GM10248 (cell line): ENCODE results near the gene TOLLIP.

ENCODE experiments used
- CTCF ChIA-PET: fragments of 300-600 bp; sonication (Branson Sonifier 250); formaldehyde crosslinking; extraction: SDS; loops from one replicate; lab custom pipeline; 2021; ENCODE audit warnings: antibody characterized with exemption; lab: Yijun Ruan, JAX
- POLR2A ChIA-PET: fragments of 350-650 bp; sonication (Branson Sonifier 250); formaldehyde crosslinking; extraction: SDS; loops from one replicate; lab custom pipeline; 2020; ENCODE audit warnings: antibody characterized with exemption; lab: Yijun Ruan, JAX
- DNase-seq: peaks from one replicate; pipeline ENCODE4 v3.0.0; 2012; ENCODE audit errors: extremely low spot score
- TF ChIP-seq, protein P1 (sequence below): IDR thresholded peaks from 2 replicates; pipeline ENCODE4 v1.5.1; 2012; ENCODE audit warnings: mild to moderate bottlenecking, low read depth; ENCODE audit errors: extremely low read depth, missing control alignments, control extremely low read depth

TOLLIP gene

DNA sequence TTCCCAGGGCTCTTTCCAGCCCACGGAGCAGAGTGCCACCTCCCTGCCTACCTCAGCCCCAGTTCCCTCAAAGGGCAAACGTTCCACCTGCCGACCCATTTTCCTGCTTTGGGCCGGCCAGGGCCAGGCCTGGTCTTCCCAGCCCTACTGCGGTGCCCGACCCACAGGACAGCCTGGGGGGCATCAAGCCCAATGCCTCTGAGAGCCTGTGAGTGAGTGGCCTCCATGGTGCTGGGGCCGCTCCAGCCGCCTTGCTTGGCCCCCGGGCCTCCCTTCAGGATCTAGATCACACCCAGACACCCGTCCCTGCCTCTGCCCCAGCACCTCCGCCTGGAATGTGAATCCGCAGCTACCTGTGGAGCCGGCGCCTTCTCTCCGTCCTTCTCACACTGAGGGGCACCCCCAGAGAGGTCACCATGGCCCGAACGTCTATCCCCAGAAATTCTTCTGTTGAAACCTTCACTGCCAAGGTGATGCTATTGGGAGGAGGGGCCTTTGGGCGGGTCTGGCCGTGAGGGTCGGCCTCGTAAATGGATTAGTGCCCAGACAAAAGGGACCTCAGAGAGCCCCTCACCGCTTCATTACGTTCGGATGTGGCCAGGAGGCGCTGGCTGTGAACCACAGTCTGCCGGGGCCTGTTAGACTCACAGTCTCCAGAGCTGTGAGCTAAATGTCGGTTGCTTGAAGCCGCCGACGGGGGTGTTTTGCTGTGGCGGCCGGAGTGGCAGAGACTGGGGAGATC, 44.1 kb upstream of the TOLLIP start:
- no peak for DNase-seq
- POLR2A ChIA-PET = no interaction called here
- CTCF ChIA-PET = no interaction called here
- TF ChIP-seq, protein P1, sequence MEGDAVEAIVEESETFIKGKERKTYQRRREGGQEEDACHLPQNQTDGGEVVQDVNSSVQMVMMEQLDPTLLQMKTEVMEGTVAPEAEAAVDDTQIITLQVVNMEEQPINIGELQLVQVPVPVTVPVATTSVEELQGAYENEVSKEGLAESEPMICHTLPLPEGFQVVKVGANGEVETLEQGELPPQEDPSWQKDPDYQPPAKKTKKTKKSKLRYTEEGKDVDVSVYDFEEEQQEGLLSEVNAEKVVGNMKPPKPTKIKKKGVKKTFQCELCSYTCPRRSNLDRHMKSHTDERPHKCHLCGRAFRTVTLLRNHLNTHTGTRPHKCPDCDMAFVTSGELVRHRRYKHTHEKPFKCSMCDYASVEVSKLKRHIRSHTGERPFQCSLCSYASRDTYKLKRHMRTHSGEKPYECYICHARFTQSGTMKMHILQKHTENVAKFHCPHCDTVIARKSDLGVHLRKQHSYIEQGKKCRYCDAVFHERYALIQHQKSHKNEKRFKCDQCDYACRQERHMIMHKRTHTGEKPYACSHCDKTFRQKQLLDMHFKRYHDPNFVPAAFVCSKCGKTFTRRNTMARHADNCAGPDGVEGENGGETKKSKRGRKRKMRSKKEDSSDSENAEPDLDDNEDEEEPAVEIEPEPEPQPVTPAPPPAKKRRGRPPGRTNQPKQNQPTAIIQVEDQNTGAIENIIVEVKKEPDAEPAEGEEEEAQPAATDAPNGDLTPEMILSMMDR = no peak

DNA sequence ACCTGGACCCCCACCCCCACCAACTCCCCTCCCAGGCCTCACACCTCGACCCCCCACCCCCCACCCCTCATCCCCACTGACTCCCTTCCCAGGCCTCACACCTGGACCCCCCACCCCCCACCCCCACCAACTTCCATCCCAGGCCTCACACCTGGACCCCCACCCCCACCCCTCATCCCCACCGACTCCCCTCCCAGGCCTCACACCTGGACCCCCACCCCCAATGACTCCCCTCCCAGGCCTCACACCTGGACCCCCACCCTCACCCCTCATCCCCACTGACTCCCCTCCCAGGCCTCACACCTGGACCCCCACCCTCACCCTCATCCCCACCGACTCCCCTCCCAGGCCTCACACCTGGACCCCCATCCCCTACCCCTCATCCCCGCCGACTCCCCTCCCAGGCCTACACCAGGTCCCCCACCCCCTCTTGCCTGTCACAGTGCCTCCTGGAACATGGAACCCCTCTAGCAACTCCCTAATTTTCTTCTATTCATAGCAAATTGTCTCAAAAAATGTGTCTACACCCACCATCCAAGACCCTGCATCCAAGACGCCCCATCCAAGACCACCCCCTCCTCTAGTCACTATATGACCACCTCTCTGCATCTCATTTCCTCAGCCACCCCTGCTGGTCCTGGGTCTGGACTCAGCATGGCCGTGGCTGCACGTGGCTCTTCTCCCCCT, 43.4 kb upstream of the TOLLIP start:
- TF ChIP-seq, protein P1 = no peak
- CTCF ChIA-PET = no interaction called here
- DNase-seq = no peak
- POLR2A ChIA-PET = no interaction called here

DNA sequence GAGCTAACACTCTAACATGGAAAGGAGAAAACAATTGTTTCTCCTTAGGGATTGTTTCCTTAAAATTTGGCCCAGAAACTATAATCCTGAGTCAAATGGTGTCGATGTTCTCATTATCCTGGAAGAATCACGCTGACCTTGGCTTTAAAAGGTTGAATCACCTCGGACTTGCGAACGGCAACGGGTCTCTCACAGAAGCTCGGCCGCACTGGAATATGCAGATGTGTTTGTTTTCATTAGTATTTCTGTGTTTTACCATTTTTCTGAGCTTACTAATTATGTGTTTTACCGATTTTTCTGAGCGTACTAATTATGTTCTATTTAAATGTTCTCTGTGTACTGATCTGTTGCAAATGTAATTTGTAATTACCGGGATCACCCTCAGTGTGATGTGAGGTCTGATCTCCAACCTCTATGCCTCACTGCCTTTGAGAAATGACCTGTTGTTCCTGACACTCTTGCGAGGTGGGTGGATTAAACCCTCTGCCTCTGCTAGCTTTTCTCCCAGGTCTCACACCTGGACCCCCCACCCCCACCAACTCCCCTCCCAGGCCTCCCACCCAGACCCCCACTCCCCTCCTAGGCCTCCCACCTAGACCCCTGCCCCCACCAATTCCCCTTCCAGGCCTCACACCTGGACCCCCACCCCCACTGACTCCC, 42.0 kb upstream of the TOLLIP start:
- DNase-seq = no peak
- POLR2A ChIA-PET = no interaction called here
- CTCF ChIA-PET = interaction anchor here (1.0 to 1.2 kb wide), 2 partner anchors 29 to 31 kb away, joined by 3 read pairs; no protein-coding TSS in a partner anchor
- TF ChIP-seq, protein P1 = no peak

DNA sequence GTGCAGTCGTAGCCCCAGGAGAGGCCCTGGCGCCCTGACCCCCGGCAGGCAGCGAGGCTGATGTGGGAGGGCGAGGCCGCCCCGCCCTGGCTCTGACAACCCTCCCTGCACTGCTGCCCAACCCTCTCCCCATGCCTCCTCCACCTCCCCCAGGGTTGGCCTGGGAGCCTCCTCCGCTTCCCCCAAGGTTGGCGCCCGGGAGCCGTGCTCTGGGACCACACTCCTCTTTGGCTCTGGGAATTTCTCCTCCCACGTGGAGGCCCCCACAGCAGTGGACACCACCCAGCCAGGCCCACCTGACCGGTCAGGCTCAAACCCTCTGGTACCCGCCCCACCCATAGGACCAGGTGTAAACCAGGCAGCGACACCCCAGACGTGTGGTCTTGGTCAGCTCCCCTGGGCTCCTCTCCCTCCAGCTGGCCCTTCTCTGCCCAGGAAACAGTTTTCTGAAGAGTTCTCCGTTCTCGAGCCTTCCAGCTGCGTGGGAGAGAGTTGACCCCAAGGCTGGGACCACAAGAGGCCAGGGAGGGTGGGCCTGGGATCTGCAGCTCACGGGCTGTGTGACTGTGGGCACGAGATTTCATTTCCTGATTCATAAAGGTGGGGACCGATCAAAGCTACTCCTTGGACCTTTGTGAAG, 40.8 kb upstream of the TOLLIP start:
- TF ChIP-seq, protein P1 = no peak
- CTCF ChIA-PET = interaction anchor here (1.0 to 1.2 kb wide), 2 partner anchors 27 to 32 kb away, joined by 3 read pairs; no protein-coding TSS in a partner anchor
- POLR2A ChIA-PET = no interaction called here
- DNase-seq = no peak

DNA sequence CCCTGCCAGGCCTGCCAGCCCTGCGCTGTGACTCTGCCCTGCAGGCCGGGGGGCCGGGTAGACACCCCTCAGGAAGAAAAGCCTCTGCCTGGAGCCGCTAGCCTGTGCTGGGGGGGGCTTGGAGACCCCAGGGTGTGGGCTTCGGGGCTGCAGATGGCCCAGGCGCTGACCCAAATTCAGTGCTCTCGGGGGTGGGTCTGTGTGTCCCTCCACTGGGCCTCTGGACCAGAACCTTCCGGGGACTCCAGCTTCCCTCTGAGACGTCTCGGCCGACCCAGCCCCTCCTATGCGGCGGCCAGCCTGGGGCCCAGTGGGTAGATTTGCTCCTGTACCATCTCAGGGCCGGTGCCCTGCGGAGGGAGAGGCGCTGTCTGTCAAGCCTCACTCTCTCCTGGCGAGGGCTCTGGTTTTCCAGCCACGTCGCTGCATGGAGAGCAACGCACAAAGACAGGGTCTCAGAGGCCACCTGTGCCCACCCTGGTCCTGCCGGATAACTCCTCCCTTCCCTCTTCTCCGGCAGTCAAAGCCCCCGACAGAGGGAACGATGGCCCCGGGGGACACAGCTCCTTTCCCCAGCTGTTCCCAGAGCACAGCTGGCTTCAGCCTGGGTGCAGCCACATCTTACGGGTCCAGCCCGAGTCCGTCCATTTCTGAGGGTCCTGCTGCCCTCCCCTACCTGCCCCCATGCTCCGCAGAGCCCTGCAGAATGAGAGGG, 40.1 kb upstream of the TOLLIP start:
- TF ChIP-seq, protein P1 = no peak
- DNase-seq = no peak
- CTCF ChIA-PET = no interaction called here

More for the DNA sequence above, 40.1 kb upstream of the TOLLIP start:
- POLR2A ChIA-PET = no interaction called here
